ENCODE data around the gene LARGE1.
A peak's percentile ranks its signal among the peaks of the same experiment; 100 is the strongest.
"Not testable (repeated sequence)": the region's sequence is repeated elsewhere in the genome, so short reads cannot be mapped to it uniquely, and the experiment has no call there.

The LARGE1 gene

GRCh38 chr22:33461698-33462434, 458.4 kb downstream of the LARGE1 start:
- no peak for DNase-seq

DNA sequence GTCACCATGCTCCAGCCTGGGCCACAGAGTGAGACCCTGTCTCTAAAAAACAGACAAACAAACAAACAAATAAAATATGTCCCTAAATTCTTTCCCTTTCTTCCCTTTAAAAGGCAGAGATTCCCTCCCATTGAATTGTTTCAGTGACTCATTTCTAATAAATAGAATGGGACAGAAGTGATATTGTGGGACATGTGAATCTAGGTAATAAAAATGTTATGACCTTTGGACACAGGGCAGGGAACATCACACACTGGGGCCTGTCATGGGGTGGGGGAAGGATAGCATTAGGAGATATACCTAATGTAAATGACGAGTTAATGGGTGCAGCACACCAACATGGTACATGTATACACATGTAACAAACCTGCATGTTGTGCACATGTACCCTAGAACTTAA, 459.0 kb downstream of the LARGE1 start:
- DNase-seq, result not testable (repeated sequence)

DNA sequence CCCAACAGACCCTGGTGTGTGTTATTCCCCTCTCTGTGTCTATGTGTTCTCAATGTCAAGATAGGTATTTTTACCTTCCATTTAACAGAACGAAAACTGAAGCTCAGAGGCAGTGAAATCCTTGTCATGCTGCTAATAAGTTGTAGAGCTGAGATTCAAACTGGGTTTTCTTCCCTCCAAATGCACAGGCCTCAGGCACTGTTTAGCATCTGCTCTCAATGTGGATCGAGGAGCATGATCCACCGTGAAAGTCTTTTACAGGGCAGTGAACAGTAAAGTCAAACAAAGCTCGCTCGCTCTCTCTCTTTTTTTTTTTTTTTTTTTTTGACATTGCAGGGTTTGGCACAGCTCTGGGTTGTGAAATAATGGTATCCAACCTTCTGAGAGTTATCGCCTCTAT, 461.1 kb downstream of the LARGE1 start:
- DNase-seq, result no peak

DNA sequence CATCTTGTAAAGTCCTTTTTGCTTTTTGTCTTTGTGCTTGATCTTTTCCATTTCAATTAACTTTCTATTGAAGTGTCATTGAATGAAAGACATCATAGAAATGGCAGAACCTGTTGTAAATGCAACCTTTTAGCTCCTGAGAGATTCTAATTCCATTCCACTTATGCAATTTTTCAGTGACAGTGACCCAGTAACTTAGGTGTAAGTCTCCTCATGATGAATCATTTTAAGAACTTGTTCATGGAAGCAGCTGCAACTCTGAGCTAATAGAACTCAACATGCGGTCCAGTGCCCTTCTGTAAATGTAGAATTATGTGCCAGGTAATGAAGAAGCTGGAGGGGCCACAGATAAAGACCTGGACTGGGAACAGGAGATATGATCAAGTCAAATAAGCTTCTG, 463.8 kb downstream of the LARGE1 start:
- no peak for DNase-seq

- DNase-seq, result no peak
Measured at GRCh38 chr22:33455036-33455435, 465.2 kb downstream of the LARGE1 start.

DNA sequence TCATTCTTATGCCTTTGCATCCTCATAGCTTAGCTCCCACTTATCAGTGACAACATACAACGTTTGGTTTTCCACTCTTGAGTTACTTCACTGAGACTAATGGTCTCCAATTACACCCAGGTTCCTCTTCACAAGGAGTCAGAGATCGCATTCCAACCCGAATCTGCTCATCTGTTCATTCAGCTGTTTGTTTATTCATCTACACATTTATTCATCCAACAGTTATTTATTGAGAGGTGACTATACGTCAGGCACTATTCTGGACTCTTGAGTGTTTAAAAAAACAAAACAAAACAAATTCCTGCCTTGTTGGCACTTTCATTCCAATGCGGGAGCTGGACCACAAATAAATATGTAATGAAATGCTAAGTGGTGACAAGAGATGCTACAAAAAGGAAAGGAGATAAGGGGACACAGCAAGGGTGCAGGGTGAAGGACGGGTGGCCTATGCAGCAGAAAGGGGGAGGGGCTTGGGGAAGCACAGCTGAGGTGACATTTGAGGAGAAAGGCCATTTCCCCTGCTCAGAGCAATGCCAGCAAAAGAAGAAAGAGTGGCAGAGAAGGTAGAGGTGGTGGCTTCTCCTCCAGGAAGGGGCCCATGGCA, 468.3 kb downstream of the LARGE1 start:
- DNase-seq, result peak; percentile 2

- no peak for DNase-seq
Measured at GRCh38 chr22:33450756-33451155, 469.5 kb downstream of the LARGE1 start.

- DNase-seq, result no peak
Measured at GRCh38 chr22:33447733-33448132, 472.5 kb downstream of the LARGE1 start.

GRCh38 chr22:33443683-33444082, 476.6 kb downstream of the LARGE1 start:
- DNase-seq, result no peak

GRCh38 chr22:33440756-33441155, 479.5 kb downstream of the LARGE1 start:
- no peak for DNase-seq

DNA sequence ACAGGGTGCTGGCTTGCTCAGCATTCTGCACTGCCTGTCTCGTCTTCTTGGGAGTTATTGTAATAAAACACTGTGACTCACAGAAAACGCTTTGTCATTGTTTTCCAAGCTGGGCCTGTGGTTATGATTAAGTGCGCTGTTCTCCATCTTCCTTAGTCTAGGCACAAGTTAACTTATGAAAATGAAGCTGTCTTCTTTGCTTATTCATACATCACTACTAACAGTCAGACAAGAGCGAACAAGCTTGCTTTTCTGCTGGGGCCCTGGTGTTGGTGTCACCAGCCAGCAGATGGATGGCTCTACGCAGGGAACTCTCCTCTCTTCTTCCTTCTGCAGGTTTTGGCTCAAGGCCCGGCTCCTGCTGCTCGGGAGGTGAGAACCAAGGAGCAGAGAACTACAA, 482.0 kb downstream of the LARGE1 start:
- DNase-seq, result peak; percentile 1

DNA sequence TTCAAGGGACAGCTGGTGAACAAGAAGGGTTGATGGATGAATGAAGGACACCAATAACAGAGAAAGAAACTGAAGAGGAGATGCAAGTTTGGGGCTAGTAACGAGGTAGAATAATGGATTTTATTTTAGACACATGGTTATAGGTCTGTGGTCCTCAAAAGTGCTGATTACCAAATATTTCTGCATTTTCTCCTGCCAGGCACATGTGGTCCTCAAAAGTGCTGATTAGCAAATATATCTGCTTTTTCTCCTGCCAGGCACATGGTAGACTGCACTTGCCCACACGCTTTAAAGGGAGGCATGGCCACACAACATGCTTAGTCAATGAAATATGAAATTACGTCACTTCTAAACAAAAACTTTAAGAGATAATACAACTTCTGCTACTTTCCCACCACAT, 489.0 kb downstream of the LARGE1 start:
- DNase-seq, result no peak

DNA sequence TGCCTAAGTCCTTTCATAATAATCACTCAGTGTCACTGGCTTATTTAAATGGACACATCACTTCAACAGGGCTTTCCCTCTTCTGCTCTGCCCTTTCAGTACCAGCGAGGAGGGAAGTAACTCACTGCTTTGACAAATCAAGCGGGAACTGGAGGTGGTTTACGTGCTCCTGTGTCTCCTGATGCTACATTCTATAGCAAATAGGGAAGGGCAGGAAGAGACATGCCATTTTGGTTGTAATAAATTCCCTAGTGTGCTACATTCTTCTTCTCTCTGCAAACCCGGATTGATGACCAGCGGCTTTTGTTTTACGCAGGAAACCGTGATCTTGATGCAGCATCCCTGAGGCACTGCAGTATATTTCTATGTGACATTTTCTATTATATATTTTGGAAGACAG, 491.0 kb downstream of the LARGE1 start:
- DNase-seq, result no peak

- DNase-seq, result no peak
Measured at GRCh38 chr22:33427461-33427860, 492.8 kb downstream of the LARGE1 start.

DNA sequence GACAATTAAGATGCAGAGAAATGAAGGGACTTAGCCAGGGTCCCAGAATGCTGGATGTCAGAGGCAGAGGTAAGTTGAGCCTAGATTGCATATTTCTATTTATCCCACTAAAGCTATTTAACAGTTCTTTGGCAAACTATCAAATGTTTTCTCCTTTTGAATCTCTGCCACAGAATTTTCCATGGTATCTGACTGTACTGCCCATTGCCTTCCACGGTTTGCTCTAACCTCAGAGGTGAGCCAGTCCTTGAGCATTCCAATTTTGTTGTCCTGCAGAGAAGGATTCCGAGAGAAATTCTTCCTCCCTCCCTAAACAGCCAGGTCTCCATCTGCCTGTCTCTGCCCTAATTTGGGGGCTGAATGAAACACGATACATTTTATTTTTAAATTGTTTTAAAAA, 493.8 kb downstream of the LARGE1 start:
- DNase-seq, result no peak

- DNase-seq, result no peak
Measured at GRCh38 chr22:33421859-33422258, 498.4 kb downstream of the LARGE1 start.

GRCh38 chr22:33418484-33418883, 501.8 kb downstream of the LARGE1 start:
- DNase-seq, result no peak

DNA sequence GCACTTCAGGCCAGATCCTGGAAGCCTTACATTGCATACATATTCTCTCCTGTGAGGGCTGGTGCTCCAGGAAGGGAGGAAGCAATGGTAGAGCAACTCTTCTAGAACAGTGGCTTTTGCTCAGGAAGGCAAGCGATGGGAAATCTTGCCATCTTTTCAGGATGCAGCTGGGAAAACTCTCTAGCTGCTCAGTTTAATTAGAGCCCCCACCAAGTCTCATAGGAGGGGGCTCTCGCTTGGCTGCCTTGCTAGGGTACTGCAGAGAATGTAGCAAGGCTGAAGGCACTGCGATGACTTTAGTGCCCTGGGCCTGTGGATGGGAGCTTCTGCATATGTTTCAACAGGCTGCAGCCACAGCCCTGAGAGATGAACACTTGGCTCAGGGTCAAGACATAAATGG, 504.9 kb downstream of the LARGE1 start:
- DNase-seq, result no peak

DNA sequence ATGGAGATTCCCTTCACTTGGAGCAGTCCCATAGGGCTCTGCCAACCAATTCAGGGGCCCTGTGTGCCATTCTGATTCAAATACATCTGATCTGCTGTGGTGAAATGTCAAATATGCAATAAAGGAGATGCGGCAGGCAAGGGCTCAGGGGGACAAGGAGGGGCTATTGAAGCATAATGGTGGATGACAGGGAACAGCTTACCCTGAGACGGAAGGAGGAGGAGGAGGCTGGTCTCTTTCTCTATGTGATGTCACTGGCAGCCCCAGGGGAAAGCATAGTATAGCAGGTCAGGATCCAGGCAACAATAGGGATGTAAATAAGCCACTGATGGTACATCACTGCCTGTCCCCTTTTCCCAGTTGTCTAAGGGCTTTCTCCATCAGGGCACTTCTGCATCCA, 511.2 kb downstream of the LARGE1 start:
- DNase-seq, result no peak

DNA sequence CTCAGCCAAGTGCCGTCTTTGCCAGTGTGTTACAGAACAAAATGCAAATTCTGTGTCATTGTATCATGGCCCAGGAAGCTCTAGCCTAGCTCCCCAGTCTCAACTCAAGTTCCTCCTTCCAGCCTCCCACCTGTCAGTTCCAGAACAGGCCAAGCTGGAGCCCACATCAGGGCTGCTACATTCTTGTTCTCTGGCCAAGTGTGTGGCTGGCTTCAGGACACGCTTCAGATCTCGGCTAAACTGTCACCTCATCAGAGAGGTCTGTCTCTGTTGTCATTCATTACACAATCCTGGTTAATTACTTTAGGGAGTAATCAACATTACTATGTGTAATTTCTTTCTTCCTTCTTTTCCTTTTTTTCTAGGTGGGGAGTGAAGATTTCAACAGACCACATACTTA, 515.1 kb downstream of the LARGE1 start:
- DNase-seq, result no peak

GRCh38 chr22:33404723-33405122, 515.6 kb downstream of the LARGE1 start:
- DNase-seq, result no peak

GRCh38 chr22:33402325-33402724, 518.0 kb downstream of the LARGE1 start:
- DNase-seq, result no peak

DNA sequence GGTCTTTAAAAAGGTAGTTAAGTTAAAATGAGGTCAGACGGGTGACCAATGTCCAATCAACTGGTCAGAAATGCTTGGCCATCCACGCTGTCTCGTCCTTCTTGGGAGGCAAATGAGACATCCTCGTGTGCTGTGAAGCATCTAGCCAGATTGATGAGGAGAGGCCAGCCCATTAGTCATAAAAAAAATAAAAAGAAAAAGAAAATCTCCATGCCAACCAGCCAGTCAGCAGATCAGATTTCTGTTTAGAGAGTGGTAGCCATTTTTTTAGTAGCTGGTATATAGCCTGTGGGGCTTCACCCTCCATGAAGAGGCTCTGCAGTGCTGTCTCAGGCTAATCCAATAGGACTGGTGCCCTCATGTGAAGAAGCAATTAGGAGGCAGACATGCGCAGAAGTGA, 519.0 kb downstream of the LARGE1 start:
- DNase-seq, result no peak

- no peak for DNase-seq
Measured at GRCh38 chr22:33400891-33401290, 519.4 kb downstream of the LARGE1 start.
